Liver (tissue), 9 donors: Measurements from ENCODE around the gene FAXC. TPM values are rescaled to one million over a fixed set of nuclear protein-coding genes. Genes with fewer than 3 reads are reported as not detected.

ENCODE experiments used
- DNase-seq: peaks from one replicate; pipeline ENCODE4 v3.0.0-alpha.2; 2017; ENCODE audit warnings: low spot score
- H3K27ac ChIP-seq, 2 donors: one replicate each; pipeline ENCODE4 v1.7.0; 2013; ENCODE audit warnings: inconsistent platforms in 2 of 2, low read length in 2 of 2, control low read depth in 1 of 2, low read depth in 1 of 2, mild to moderate bottlenecking in 1 of 2
- H3K27me3 ChIP-seq, 4 donors: one replicate each; pipeline versions ENCODE4 v1.6.1 to v1.7.0; 2013; ENCODE audit warnings: low read length in 3 of 4, inconsistent platforms in 1 of 4, mild to moderate bottlenecking in 1 of 4, moderate library complexity in 1 of 4; ENCODE audit not compliant: control insufficient read depth in 4 of 4, insufficient read depth in 4 of 4
- H3K36me3 ChIP-seq, 4 donors: one replicate each; pipeline versions ENCODE4 v1.6.1 to v1.7.0; 2013; ENCODE audit warnings: low read length in 3 of 4, mild to moderate bottlenecking in 3 of 4, low read depth in 1 of 4, moderate library complexity in 1 of 4; ENCODE audit not compliant: control insufficient read depth in 4 of 4, insufficient read depth in 3 of 4
- H3K4me1 ChIP-seq, 4 donors: one replicate each; pipeline versions ENCODE4 v1.6.1 to v1.7.0; 2013; ENCODE audit warnings: low read length in 3 of 4, mild to moderate bottlenecking in 3 of 4, moderate library complexity in 1 of 4; ENCODE audit not compliant: control insufficient read depth in 4 of 4, insufficient read depth in 4 of 4
- H3K4me3 ChIP-seq, 3 donors: one replicate each; pipeline versions ENCODE4 v1.6.1 to v1.7.0; 2013; ENCODE audit warnings: low read length in 3 of 3, control low read depth in 1 of 3, low read depth in 1 of 3, mild to moderate bottlenecking in 1 of 3
- H3K9ac ChIP-seq, 2 donors: one replicate each; pipeline ENCODE4 v1.7.0; 2013; ENCODE audit warnings: low read length in 2 of 2, mild to moderate bottlenecking in 2 of 2, moderate library complexity in 2 of 2, control low read depth in 1 of 2, low read depth in 1 of 2
- H3K9me3 ChIP-seq, 4 donors: one replicate each; pipeline versions ENCODE4 v1.6.1 to v1.7.0; 2013; ENCODE audit warnings: low read length in 3 of 4; ENCODE audit not compliant: control insufficient read depth in 4 of 4
- GABPA ChIP-seq, 2 donors: IDR thresholded peaks in 1 of 2; conservative IDR thresholded peaks in 1 of 2; 2 replicates each; pipeline ENCODE4 v1.6.1; 2016; ENCODE audit warnings: antibody characterized with exemption in 2 of 2, mild to moderate bottlenecking in 1 of 2, moderate library complexity in 1 of 2
- HNF4A ChIP-seq, 2 donors: conservative IDR thresholded peaks; 2 replicates each; pipeline ENCODE4 v1.6.1; 2016; ENCODE audit warnings: antibody characterized with exemption in 2 of 2, mild to moderate bottlenecking in 2 of 2
- JUND ChIP-seq, 2 donors: IDR thresholded peaks; 2 replicates each; pipeline ENCODE4 v1.6.1; 2016; ENCODE audit warnings: antibody characterized with exemption in 2 of 2
- NR2F2 ChIP-seq: IDR thresholded peaks from 2 replicates; pipeline ENCODE4 v1.6.1; 2016; ENCODE audit warnings: antibody characterized with exemption
- RAD21 ChIP-seq, 2 donors: IDR thresholded peaks; 2 replicates each; pipeline ENCODE4 v1.6.1; 2016; ENCODE audit warnings: antibody characterized with exemption in 2 of 2, mild to moderate bottlenecking in 2 of 2
- RXRA ChIP-seq, 2 donors: IDR thresholded peaks; 2 replicates each; pipeline ENCODE4 v1.6.1; 2017 to 2018; ENCODE audit warnings: antibody characterized with exemption in 2 of 2, mild to moderate bottlenecking in 1 of 2
- SP1 ChIP-seq: IDR thresholded peaks from 2 replicates; pipeline ENCODE4 v1.6.1; 2018; ENCODE audit warnings: antibody characterized with exemption, mild to moderate bottlenecking
- WGBS: extraction: QIAGEN DNeasy Blood & Tissue Kit; methylation state at CpG from one replicate; pipeline ENCODE4 v1.1.7; 2013; 5-methylcytosine and 5-hydroxymethylcytosine counted together
- polyA plus RNA-seq, 2 donors: library from polyadenylated mRNA; stranded (reverse) in 1 of 2; unstranded in 1 of 2; fragments of 200-250 nt in 1 of 2; fragments of >200 nt in 1 of 2; fragmentation: Nextera tagmentation in 1 of 2; extraction: Ambion mirVana in 1 of 2; gene quantifications; one replicate each; pipeline versions ENCODE4 v1.2.1 to v1.2.3, GENCODE V29; 2013 to 2015
- total RNA-seq, 2 donors: library from RNA; depleted of rRNA; stranded (reverse); fragments of >200 nt; gene quantifications; one replicate each; pipeline ENCODE4 v1.2.3, GENCODE V29; 2014
- TF ChIP-seq, protein P1 (sequence below): fragments of 150-350 bp; IDR thresholded peaks from 2 replicates; pipeline ENCODE4 v1.5.1; 2017; ENCODE audit warnings: improper control_type of control experiment, low read depth, low read length; ENCODE audit not compliant: missing input control
- TF ChIP-seq, protein P2 (sequence below): IDR thresholded peaks from 2 replicates; pipeline ENCODE4 v1.6.1; 2016; ENCODE audit warnings: antibody characterized with exemption
- TF ChIP-seq, protein P3 (sequence below): IDR thresholded peaks from 2 replicates; pipeline ENCODE4 v1.6.1; 2016; ENCODE audit warnings: antibody characterized with exemption, mild to moderate bottlenecking
- TF ChIP-seq, protein P4 (sequence below): IDR thresholded peaks from 2 replicates; pipeline ENCODE4 v1.6.1; 2016; ENCODE audit warnings: antibody characterized with exemption
- donor health status: healthy.
- donor health status: healthy.
- donor health status: healthy.
- donor health status: healthy.
- donor health status: healthy.

FAXC gene
- total and polyA plus RNA-seq, 4 donors = under 0.01 to 0.14 TPM; not detected in 2

DNA sequence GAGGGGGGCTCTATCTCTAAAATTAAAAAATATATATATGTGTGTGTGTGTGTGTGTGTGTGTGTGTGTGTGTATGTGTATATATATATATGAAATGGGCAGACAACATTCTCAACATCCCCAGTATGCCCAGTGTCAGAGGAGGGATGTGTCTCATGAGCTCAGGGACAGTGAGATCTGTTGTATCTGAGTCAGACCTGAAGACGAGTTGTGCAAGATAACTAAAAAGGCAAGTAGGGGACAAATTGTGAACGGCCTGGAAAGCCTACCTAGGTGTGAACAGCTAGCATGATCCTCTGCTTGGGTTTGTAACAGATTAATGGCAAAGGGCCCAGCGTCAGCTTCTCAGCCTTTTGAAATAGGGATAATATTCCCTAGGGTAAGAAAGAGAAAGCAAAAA, 124.3 kb downstream of the FAXC start:
- Histone ChIP-seq H3K9me3 (no peaks in the 10 kb centered on the region), H3K9ac (no peak overlapping the region), H3K4me3 (no peak overlapping the region), H3K4me1 (no peaks in the 10 kb centered on the region), H3K36me3 (no peaks in the 10 kb centered on the region), H3K27me3 (no peaks in the 10 kb centered on the region), H3K27ac (no peak overlapping the region)
- DNase-seq = no peak
- 73% methylated on average over 3 of the region's 3 CpGs for WGBS
- TF ChIP-seq HNF4A (conservative IDR thresholded peaks at IDR 0.05) (no peak), RXRA (IDR thresholded peaks at IDR 0.05) (no peak), JUND (IDR thresholded peaks at IDR 0.05) (no peak), NR2F2 (no peak), RAD21 (IDR thresholded peaks at IDR 0.05) (no peak), GABPA (IDR thresholded peaks at IDR 0.05 in 1 of 2, conservative IDR thresholded peaks at IDR 0.05 in 1 of 2) (no peak), SP1 (no peak)
- TF ChIP-seq, protein P1, sequence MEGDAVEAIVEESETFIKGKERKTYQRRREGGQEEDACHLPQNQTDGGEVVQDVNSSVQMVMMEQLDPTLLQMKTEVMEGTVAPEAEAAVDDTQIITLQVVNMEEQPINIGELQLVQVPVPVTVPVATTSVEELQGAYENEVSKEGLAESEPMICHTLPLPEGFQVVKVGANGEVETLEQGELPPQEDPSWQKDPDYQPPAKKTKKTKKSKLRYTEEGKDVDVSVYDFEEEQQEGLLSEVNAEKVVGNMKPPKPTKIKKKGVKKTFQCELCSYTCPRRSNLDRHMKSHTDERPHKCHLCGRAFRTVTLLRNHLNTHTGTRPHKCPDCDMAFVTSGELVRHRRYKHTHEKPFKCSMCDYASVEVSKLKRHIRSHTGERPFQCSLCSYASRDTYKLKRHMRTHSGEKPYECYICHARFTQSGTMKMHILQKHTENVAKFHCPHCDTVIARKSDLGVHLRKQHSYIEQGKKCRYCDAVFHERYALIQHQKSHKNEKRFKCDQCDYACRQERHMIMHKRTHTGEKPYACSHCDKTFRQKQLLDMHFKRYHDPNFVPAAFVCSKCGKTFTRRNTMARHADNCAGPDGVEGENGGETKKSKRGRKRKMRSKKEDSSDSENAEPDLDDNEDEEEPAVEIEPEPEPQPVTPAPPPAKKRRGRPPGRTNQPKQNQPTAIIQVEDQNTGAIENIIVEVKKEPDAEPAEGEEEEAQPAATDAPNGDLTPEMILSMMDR = no peak
- TF ChIP-seq, protein P2, sequence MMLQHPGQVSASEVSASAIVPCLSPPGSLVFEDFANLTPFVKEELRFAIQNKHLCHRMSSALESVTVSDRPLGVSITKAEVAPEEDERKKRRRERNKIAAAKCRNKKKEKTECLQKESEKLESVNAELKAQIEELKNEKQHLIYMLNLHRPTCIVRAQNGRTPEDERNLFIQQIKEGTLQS = no peak
- TF ChIP-seq, protein P3, sequence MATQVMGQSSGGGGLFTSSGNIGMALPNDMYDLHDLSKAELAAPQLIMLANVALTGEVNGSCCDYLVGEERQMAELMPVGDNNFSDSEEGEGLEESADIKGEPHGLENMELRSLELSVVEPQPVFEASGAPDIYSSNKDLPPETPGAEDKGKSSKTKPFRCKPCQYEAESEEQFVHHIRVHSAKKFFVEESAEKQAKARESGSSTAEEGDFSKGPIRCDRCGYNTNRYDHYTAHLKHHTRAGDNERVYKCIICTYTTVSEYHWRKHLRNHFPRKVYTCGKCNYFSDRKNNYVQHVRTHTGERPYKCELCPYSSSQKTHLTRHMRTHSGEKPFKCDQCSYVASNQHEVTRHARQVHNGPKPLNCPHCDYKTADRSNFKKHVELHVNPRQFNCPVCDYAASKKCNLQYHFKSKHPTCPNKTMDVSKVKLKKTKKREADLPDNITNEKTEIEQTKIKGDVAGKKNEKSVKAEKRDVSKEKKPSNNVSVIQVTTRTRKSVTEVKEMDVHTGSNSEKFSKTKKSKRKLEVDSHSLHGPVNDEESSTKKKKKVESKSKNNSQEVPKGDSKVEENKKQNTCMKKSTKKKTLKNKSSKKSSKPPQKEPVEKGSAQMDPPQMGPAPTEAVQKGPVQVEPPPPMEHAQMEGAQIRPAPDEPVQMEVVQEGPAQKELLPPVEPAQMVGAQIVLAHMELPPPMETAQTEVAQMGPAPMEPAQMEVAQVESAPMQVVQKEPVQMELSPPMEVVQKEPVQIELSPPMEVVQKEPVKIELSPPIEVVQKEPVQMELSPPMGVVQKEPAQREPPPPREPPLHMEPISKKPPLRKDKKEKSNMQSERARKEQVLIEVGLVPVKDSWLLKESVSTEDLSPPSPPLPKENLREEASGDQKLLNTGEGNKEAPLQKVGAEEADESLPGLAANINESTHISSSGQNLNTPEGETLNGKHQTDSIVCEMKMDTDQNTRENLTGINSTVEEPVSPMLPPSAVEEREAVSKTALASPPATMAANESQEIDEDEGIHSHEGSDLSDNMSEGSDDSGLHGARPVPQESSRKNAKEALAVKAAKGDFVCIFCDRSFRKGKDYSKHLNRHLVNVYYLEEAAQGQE = no peak
- TF ChIP-seq, protein P4, sequence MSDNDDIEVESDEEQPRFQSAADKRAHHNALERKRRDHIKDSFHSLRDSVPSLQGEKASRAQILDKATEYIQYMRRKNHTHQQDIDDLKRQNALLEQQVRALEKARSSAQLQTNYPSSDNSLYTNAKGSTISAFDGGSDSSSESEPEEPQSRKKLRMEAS = no peak

Other genes with a start within 250 kb of the FAXC start
- gene COQ3, start 44.5 kb upstream of the FAXC start, total RNA-seq = 1 to 10 TPM; 3.8 to 7.1 TPM
- 1 to 10 TPM; 8.8 to 9.4 TPM for gene COQ3, start 44.5 kb upstream of the FAXC start, polyA plus RNA-seq
- 10 to 100 TPM; 34.4 to 88.7 TPM for gene PNISR, start 75.6 kb upstream of the FAXC start, total RNA-seq
- gene PNISR, start 75.6 kb upstream of the FAXC start, polyA plus RNA-seq = 10 to 100 TPM in 1 of 2 donors, 1 to 10 TPM in 1; 9.8 to 62.3 TPM
- 10 to 100 TPM in 1 of 2 donors, 1 to 10 TPM in 1; 5.1 to 10.1 TPM for gene USP45, start 165.7 kb upstream of the FAXC start, total RNA-seq
- 1 to 10 TPM; 1.5 to 4.0 TPM for gene USP45, start 165.7 kb upstream of the FAXC start, polyA plus RNA-seq
- gene CCNC, start 219.0 kb upstream of the FAXC start, total RNA-seq = 10 to 100 TPM; 43.2 to 80.7 TPM
- 10 to 100 TPM; 32.9 to 52.4 TPM for gene CCNC, start 219.0 kb upstream of the FAXC start, polyA plus RNA-seq